Neural cell (in vitro differentiated cells): ENCODE data around the gene PRAMEF15. TPM values are rescaled to one million over a fixed set of nuclear protein-coding genes. Genes with fewer than 3 reads are reported as not detected.
"Not testable (repeated sequence)": the region's sequence is repeated elsewhere in the genome, so short reads cannot be mapped to it uniquely, and the experiment has no call there.

Source experiments
- H2AFZ ChIP-seq: fragments of 200-600, 300-800 bp; sonication (generic), shearing (Covaris generic); 2 replicates; pipeline ENCODE4 v1.6.0; 2014; ENCODE audit warnings: low read depth, mild to moderate bottlenecking, antibody characterized with exemption, low read length, moderate library complexity
- H3F3A ChIP-seq: fragments of 200-600 bp; shearing (Covaris generic); 2 replicates; pipeline ENCODE4 v1.6.1; 2016; ENCODE audit warnings: mild to moderate bottlenecking, moderate library complexity, mixed read lengths, antibody characterized with exemption, low read length; ENCODE audit not compliant: insufficient read depth, poor library complexity, severe bottlenecking
- H3K27ac ChIP-seq: fragments of 200-600, 300-800 bp; sonication (generic), shearing (Covaris generic); 2 replicates; pipeline ENCODE4 v1.5.1; 2014; ENCODE audit warnings: mild to moderate bottlenecking, low read length, moderate library complexity
- H3K27me3 ChIP-seq: fragments of 300-800, 200-600 bp; sonication (generic), shearing (Covaris generic); 2 replicates; pipeline ENCODE4 v1.6.0; 2014; ENCODE audit warnings: mild to moderate bottlenecking, low read depth, low read length, moderate library complexity; ENCODE audit not compliant: insufficient read depth
- H3K36me3 ChIP-seq: fragments of 300-800, 200-600 bp; sonication (generic), shearing (Covaris generic); 2 replicates; pipeline ENCODE4 v1.5.1; 2014; ENCODE audit warnings: mild to moderate bottlenecking, antibody characterized with exemption, low read length, moderate library complexity; ENCODE audit not compliant: insufficient read depth
- H3K4me2 ChIP-seq: fragments of 300-800, 200-600 bp; sonication (generic), shearing (Covaris generic); 2 replicates; pipeline ENCODE4 v1.6.0; 2014; ENCODE audit warnings: mild to moderate bottlenecking, low read length
- H3K4me3 ChIP-seq: fragments of 300-800, 200-600 bp; sonication (generic), shearing (Covaris generic); 2 replicates; pipeline ENCODE4 v1.5.1; 2014; ENCODE audit warnings: mild to moderate bottlenecking, low read length, moderate library complexity
- H3K79me2 ChIP-seq: fragments of 200-600 bp; shearing (Covaris generic); replicated peaks from 2 replicates; pipeline ENCODE4 v1.6.0; 2014; ENCODE audit warnings: mild to moderate bottlenecking, low read length, moderate library complexity; ENCODE audit not compliant: insufficient read depth
- H3K9ac ChIP-seq: fragments of 300-800, 200-600 bp; sonication (generic), shearing (Covaris generic); 2 replicates; pipeline ENCODE4 v1.6.1; 2016; ENCODE audit warnings: mild to moderate bottlenecking, low read length, mixed read lengths
- H3K9me2 ChIP-seq: fragments of 200-600 bp; shearing (Covaris generic); 2 replicates; pipeline ENCODE4 v1.6.1; 2016; ENCODE audit warnings: mild to moderate bottlenecking, low read length, mixed read lengths; ENCODE audit not compliant: insufficient read depth
- H3K9me3 ChIP-seq: fragments of 200-600, 300-800 bp; sonication (generic), shearing (Covaris generic); 2 replicates; pipeline ENCODE4 v1.6.1; 2016; ENCODE audit warnings: mild to moderate bottlenecking, mixed run types, low read length, moderate library complexity, mixed read lengths
- H4K20me1 ChIP-seq: fragments of 200-600 bp; shearing (Covaris generic); 2 replicates; pipeline ENCODE4 v1.6.1; 2016; ENCODE audit warnings: mild to moderate bottlenecking, mixed run types; ENCODE audit not compliant: insufficient read depth
- polyA minus RNA-seq: library from RNA; depleted of rRNA, polyadenylated mRNA; stranded (reverse); fragments of >200 nt; gene quantifications from 2 replicates; pipeline ENCODE4 v1.2.3, GENCODE V29; 2014
- polyA plus RNA-seq: library from polyadenylated mRNA; depleted of rRNA; stranded (reverse); fragments of >200 nt; gene quantifications from 2 replicates; pipeline ENCODE4 v1.2.3, GENCODE V29; 2014

Gene PRAMEF15
- not detected in 2 replicates for polyA plus RNA-seq
- polyA minus RNA-seq: not detected in 2 replicates

GRCh38 chr1:13315281-13315680 lies at the start of gene PRAMEF15:
TSS of gene PRAMEF15 (plus strand) at chr1:13315581. CDS start at chr1:13318408, 2,827 bp downstream.
- not testable (repeated sequence) for H4K20me1 ChIP-seq

GRCh38 chr1:13277016-13277415 lies 38.4 kb upstream of the PRAMEF15 start:
- H3K9me3 ChIP-seq, H3K27me3 ChIP-seq, H3F3A ChIP-seq, H3K9ac ChIP-seq, H3K4me3 ChIP-seq, H3K79me2 ChIP-seq, H3K9me2 ChIP-seq, H3K27ac ChIP-seq, H2AFZ ChIP-seq, H3K36me3 ChIP-seq, H4K20me1 ChIP-seq, H3K4me2 ChIP-seq: not testable (repeated sequence)

More at GRCh38 chr1:13315281-13315680, at the start of gene PRAMEF15:
- not testable (repeated sequence) for H3F3A ChIP-seq, H3K27me3 ChIP-seq, H3K9me3 ChIP-seq, H3K27ac ChIP-seq, H3K4me2 ChIP-seq, H3K79me2 ChIP-seq, H2AFZ ChIP-seq, H3K36me3 ChIP-seq, H3K9ac ChIP-seq, H3K4me3 ChIP-seq, H3K9me2 ChIP-seq

GRCh38 chr1:13279617-13280016 lies 35.8 kb upstream of the PRAMEF15 start:
- not testable (repeated sequence) for H2AFZ ChIP-seq, H3K9me2 ChIP-seq, H3K27ac ChIP-seq, H3K4me2 ChIP-seq, H3K79me2 ChIP-seq, H4K20me1 ChIP-seq, H3K4me3 ChIP-seq, H3K36me3 ChIP-seq, H3K9me3 ChIP-seq, H3F3A ChIP-seq, H3K27me3 ChIP-seq, H3K9ac ChIP-seq

DNA sequence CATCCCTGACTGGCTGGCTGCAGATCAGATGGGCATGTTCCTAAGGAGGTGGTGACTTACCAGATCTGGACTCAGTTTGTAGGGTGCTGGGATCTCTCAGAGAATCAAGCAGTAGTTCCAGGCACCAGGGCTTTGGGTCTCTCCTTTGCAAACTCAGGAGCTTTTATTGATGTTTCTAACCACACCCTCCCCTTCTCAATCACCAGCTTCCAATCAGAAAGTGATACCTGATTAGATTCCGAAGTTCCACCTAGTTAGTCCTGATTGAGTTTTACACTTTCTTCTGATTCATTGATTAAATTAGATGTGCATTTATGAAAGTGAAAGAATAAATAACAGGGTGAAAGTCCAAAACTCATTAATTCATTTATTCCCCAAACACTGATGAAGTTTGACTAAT lies 30.3 kb upstream of the PRAMEF15 start, which contains the start of gene PRAMEF8:
TSS of gene PRAMEF8 (minus strand) at position 101 of the 400 bp plus-strand sequence. CDS start 1,046 bp downstream, outside the sequence.
- H3K36me3 ChIP-seq, H3K9ac ChIP-seq, H3K4me3 ChIP-seq, H3K79me2 ChIP-seq, H4K20me1 ChIP-seq, H3K9me3 ChIP-seq, H2AFZ ChIP-seq, H3K27me3 ChIP-seq, H3K4me2 ChIP-seq, H3K9me2 ChIP-seq, H3F3A ChIP-seq, H3K27ac ChIP-seq: not testable (repeated sequence)

DNA sequence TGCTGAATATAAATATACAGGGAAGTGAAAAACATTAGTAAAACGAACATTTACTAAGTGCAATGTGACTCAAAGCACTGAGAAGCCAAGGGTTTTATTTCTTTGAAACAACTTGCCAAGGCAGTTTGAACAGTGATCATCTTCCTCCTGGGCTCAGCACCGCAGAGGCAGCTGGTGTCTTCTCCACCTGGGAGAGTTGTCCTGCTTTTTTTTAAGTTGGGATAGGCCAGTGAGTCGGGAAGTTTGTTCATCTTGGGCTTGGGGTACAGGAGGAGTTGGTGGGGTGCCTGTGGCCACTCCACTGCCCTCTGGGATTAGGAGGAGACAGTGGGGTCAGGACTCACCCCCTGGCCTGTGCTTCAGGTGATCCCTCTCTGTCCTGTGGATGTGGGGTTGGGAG lies 26.4 kb upstream of the PRAMEF15 start:
- not testable (repeated sequence) for H3K27me3 ChIP-seq, H3K9me3 ChIP-seq, H4K20me1 ChIP-seq, H2AFZ ChIP-seq, H3K9me2 ChIP-seq, H3F3A ChIP-seq, H3K79me2 ChIP-seq, H3K9ac ChIP-seq, H3K27ac ChIP-seq, H3K4me2 ChIP-seq, H3K36me3 ChIP-seq, H3K4me3 ChIP-seq

- H3K9me2 ChIP-seq, H2AFZ ChIP-seq: not testable (repeated sequence)
Measured at GRCh38 chr1:13297216-13297931, 18.0 kb upstream of the PRAMEF15 start.

DNA sequence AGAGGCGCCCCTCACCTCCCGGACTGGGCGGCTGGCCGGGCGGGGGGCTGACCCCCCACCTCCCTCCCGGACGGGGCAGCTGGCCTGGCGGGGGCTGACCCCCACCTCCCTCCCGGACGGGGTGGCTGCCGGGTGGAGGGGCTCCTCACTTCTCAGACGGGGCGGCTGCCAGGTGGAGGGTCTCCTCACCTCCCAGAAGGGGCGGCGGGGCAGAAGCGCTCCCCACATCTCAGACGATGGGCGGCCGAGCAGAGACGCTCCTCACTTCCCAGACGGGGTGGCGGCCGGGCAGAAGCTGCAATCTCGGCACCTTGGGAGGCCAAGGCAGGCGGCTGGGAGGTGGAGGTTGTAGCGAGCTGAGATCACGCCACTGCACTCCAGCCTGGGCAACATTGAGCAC lies 16.7 kb upstream of the PRAMEF15 start:
- H3K4me3 ChIP-seq, H3K9ac ChIP-seq, H3K27ac ChIP-seq, H3K36me3 ChIP-seq, H3K27me3 ChIP-seq, H3K9me3 ChIP-seq, H3K4me2 ChIP-seq, H2AFZ ChIP-seq, H3K9me2 ChIP-seq, H3F3A ChIP-seq, H4K20me1 ChIP-seq, H3K79me2 ChIP-seq: not testable (repeated sequence)

More at GRCh38 chr1:13297216-13297931, 18.0 kb upstream of the PRAMEF15 start:
- H3K36me3 ChIP-seq, H3K9ac ChIP-seq, H3F3A ChIP-seq, H3K27ac ChIP-seq, H4K20me1 ChIP-seq, H3K4me3 ChIP-seq, H3K4me2 ChIP-seq, H3K27me3 ChIP-seq, H3K9me3 ChIP-seq, H3K79me2 ChIP-seq: not testable (repeated sequence)

- H3K4me3 ChIP-seq, H3K9me3 ChIP-seq, H3F3A ChIP-seq, H3K36me3 ChIP-seq, H3K9ac ChIP-seq, H3K79me2 ChIP-seq, H2AFZ ChIP-seq, H4K20me1 ChIP-seq, H3K27me3 ChIP-seq, H3K27ac ChIP-seq, H3K4me2 ChIP-seq, H3K9me2 ChIP-seq: not testable (repeated sequence)
Measured at GRCh38 chr1:13302197-13302596, 13.2 kb upstream of the PRAMEF15 start.
